GM23248 (cell line): ENCODE measurements around the gene TMEM236.

Source experiments
- EZH2 ChIP-seq: fragments of 200-600 bp; sonication (generic); IDR thresholded peaks from 2 replicates; pipeline ENCODE4 v1.6.1; 2018; ENCODE audit warnings: antibody characterized with exemption, mild to moderate bottlenecking; ENCODE audit not compliant: insufficient read depth, poor library complexity, severe bottlenecking
- EZH2phosphoT487 ChIP-seq: fragments of 200-600 bp; sonication (generic); IDR thresholded peaks from 2 replicates; pipeline ENCODE4 v1.6.1; 2018; ENCODE audit warnings: antibody characterized with exemption, moderate library complexity, mild to moderate bottlenecking, low read depth; ENCODE audit not compliant: insufficient read depth

DNA sequence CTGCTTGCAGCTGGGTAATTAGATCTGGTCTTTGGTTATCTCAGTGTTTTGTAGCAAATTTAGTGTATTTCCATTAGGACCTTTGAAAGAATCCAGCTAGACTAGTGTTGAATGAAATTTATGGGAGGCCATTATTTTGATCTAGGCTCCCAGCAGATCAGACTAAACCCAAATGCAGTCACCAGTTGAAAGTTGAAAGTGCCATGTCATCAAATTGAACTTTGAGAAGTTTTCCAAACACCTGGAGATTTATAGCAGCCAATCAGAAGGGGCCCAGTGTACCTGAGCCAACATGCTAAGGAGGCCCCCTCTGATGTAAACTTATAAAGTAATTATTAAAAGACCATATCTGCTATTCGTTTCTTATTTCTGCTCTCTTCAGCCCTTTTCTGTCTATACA lies 11.3 kb upstream of the TMEM236 start:
- TF ChIP-seq EZH2phosphoT487 (no peak), EZH2 (no peak)
